Thyroid gland (tissue), 4 donors: Measurements from ENCODE around the gene CEBPG.

ENCODE experiments used
- CTCF ChIP-seq, 6 experiments: fragments of 200-600 bp in 3 of 6; fragments of 450-650 bp in 3 of 6; sonication (generic) in 3 of 6; IDR thresholded peaks; one replicate each; pipeline ENCODE4 v1.5.1; 2016 to 2019; ENCODE audit warnings: antibody characterized with exemption in 6 of 6, mild to moderate bottlenecking in 2 of 6, inconsistent platforms in 1 of 6, moderate library complexity in 1 of 6
- POLR2A ChIP-seq, 2 donors: fragments of 450-650 bp; IDR thresholded peaks; one replicate each; pipeline ENCODE4 v1.6.1; 2017; ENCODE audit warnings: antibody characterized with exemption in 2 of 2, mild to moderate bottlenecking in 2 of 2, moderate library complexity in 1 of 2

- TF ChIP-seq CTCF (IDR thresholded peaks at IDR 0.05) (no peak), POLR2A (IDR thresholded peaks at IDR 0.05) (no peak)
Measured at GRCh38 chr19:33384983-33385382, 11.5 kb downstream of the CEBPG start.
